IMR-90 (cell line): Measurements from ENCODE around the gene VRK2.

ENCODE experiments used
- CHD1 ChIP-seq: IDR thresholded peaks from 2 replicates; pipeline ENCODE4 v1.6.1; 2012; ENCODE audit warnings: low read depth, low read length, improper control_type of control experiment
- CTCF ChIP-seq: conservative IDR thresholded peaks from 2 replicates; pipeline ENCODE4 v1.5.1; 2012; ENCODE audit warnings: mild to moderate bottlenecking, low read depth, low read length, improper control_type of control experiment
- MAFK ChIP-seq: IDR thresholded peaks from 2 replicates; pipeline ENCODE4 v1.6.1; 2012; ENCODE audit warnings: low read depth, low read length, improper control_type of control experiment
- MXI1 ChIP-seq: IDR thresholded peaks from 2 replicates; pipeline ENCODE4 v1.6.1; 2012; ENCODE audit warnings: low read depth, mild to moderate bottlenecking, low read length, moderate library complexity, borderline replicate concordance
- POLR2A ChIP-seq: IDR thresholded peaks from 2 replicates; pipeline ENCODE4 v1.6.1; 2012; ENCODE audit warnings: mild to moderate bottlenecking, low read depth, low read length
- RAD21 ChIP-seq: IDR thresholded peaks from 2 replicates; pipeline ENCODE4 v1.6.1; 2012; ENCODE audit warnings: low read length, improper control_type of control experiment
- RCOR1 ChIP-seq: IDR thresholded peaks from 2 replicates; pipeline ENCODE4 v1.6.1; 2012; ENCODE audit warnings: mild to moderate bottlenecking, low read length, improper control_type of control experiment; ENCODE audit not compliant: insufficient replicate concordance
- SMC3 ChIP-seq: fragments of 150-350 bp; IDR thresholded peaks from 2 replicates; pipeline ENCODE4 v1.6.1; 2016; ENCODE audit warnings: low read depth, mild to moderate bottlenecking, antibody characterized with exemption, low read length, moderate library complexity
- USF2 ChIP-seq: fragments of 150-350 bp; IDR thresholded peaks from 2 replicates; pipeline ENCODE4 v1.6.1; 2017; ENCODE audit warnings: mild to moderate bottlenecking, antibody characterized with exemption, low read length, low read depth

- peak; percentile 37 for TF ChIP-seq CTCF
- peak; percentile 32; the same call in 1 of the 2 replicates for TF ChIP-seq RAD21
- no peak for TF ChIP-seq POLR2A
- no peak for TF ChIP-seq CHD1
- no peak for TF ChIP-seq MXI1
- TF ChIP-seq RCOR1, result no peak
- TF ChIP-seq MAFK, result no peak
- TF ChIP-seq USF2, result no peak
- TF ChIP-seq SMC3, result no peak
These were observed 84.8 kb downstream of the VRK2 start for GRCh38 chr2:58131191-58132011.
